Suppressor macrophage (primary cell): ENCODE measurements around the gene CRYBG2.
"Not testable (repeated sequence)": the region's sequence is repeated elsewhere in the genome, so short reads cannot be mapped to it uniquely, and the experiment has no call there.

Experiments
- DNase-seq, 4 experiments: peaks; one replicate each; pipeline ENCODE4 v3.0.0-alpha.2; 2020 to 2022

CRYBG2 gene

DNA sequence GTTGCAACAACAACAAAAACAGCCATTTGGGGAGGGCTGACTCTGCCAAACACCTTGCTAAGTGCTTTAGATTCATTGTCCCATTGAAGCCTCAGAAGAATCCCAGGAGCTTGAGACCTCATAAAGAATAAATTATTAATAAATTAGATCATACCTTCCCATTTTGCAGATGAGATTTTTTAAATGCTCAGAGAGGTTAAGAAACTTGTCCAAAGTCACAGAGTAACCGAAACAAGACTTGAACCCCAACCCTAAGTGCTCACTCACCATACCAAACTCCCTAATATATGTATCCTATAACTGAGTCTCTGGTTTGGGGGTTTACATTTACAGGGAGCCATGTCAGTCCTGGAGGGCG, 3.6 kb downstream of the CRYBG2 start:
- DNase-seq = no peak

DNA sequence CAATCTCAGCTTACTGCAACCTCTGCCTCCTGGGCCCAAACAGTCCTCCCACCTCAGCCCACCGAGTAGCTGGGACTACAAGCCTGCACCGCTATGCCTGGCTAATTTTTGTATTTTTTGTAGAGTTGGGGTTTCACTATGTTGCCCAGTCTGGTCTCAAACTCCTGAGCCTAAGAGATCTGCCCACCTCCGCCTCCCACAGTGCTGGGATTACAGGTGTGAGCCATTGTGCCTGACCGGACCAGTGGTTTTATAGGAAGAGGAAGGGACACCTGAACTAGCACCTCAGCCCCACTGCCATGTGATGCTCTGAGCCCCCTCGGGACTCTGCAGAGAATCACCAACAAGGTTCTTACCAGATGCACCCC, 4.1 kb downstream of the CRYBG2 start:
- no peak for DNase-seq

DNA sequence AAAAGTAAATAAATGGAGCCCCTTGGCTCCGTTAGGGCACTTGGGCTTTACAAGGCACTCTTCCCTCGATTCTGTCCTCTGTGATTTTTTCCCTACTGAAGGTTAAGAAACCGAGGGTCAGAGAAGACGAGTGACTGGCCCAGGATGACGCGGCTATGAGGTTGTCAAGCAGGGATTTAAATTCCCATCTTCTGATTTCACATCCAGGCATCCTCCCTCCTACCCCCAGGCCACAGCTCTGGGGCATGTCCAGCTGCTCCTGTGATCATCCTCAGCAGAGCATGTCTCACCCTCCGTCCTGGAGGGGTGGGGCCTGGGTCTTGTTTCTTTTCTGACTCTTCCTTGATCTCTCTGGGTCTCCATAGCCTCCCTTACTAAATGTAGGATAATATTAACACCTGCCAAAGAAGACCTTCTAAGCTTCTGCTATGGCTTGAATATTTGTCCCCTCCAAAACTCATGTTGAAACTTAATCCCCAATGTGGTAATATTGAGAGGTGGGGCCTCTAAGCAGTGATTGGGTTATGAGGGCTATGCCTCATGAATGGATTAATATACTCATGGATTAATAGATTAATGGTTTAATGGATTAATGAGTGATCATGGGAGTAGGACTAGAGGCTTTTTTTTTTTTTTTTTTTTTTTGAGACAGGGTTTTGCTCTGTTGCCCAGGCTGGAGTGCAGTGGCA, 4.6 kb downstream of the CRYBG2 start:
- DNase-seq = no peak

DNA sequence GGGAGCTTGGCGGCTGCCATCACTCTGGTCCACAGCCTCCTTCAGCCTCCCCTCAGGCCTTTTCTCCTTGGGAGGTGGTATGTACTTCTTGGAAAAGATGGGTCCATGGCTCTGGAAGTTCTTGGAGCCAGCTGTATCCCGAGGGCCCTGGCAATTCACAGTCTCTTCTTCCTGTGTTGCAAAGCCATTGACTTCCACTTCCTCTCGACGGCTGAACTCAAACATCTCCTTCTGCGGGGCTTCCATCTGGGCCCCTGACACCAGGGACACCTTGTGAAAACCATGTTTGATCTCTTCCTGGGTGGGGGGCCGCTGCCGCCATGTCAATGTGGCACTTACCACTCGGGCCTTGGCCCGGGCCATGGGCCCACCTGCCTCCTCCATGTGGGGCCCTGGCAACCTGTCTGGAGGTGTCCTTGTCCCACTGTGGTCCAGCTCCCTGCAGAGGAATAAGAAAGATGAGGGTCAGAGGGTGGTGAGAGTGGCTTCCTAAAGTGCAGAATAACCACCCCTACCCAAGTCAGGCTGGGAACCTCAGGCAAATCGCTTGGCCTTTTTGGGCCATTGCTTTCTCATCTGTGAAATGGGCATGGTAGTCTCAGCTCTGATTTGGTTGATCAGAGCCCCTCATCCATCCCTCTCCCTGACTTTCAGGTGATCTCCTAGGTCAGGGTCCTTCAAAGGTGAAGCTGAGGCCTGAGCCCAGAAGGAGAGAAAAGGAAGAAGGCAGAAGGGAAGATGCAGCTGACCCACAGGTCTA, 7.5 kb downstream of the CRYBG2 start:
- peak in 1 of 4 experiments; percentile 34 for DNase-seq

DNA sequence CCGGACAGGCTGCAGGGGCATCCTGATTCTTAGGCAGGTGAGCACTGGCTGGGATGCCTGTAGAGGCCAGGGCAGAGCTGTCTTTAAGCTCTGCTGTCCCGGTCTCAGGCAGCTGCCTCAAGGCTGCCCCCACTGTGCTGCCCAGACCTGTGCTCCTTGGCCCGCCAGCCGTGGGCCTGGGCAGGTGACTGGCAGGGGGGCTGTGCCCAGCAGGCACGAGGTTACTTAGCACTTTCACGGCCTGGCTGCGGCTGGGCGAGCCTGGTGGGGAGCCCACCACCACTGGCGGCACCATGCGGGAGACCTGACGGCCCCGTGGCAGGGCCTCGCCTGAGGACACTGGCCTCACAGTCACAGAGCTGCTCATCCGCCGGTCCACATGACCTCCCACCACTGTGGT, 8.2 kb downstream of the CRYBG2 start:
- DNase-seq = no peak

DNA sequence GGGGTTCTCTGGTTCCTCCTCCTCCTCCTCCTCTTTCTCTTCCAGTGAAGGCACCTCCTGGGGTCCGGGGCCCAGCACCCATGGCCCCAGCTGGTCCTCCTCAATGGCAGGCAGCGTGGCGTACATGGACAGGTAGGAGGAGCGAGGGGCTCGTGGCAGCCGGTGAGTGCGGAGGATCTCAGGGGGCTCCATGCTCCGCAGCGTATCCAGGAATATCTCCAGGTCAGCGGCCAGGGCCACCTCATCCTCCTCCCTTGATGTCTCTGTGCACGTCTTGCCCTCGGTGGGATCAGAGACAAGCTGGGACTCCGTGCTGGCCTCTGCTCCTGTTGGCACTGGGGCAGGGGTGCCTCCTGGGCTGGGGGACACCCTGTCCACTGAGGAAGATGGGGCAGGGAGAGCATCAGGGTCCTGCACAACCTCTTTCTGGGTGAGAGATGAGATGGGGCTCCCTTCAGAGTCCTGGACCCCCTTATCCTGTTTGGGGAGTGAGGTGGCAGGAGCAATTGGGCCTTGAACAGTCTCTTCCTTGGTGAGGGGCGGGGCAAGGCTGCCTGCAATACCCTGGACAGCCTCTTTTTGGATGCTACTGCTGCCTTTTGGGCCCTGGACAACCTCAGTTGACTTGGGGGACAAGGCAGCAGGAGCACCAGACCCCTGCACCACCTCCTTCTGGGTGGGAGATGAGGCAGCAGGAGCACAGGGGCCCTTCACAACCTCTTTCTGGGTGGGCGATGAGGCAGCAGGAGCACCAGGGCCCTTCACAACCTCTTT, 9.6 kb downstream of the CRYBG2 start:
- DNase-seq = no peak

DNA sequence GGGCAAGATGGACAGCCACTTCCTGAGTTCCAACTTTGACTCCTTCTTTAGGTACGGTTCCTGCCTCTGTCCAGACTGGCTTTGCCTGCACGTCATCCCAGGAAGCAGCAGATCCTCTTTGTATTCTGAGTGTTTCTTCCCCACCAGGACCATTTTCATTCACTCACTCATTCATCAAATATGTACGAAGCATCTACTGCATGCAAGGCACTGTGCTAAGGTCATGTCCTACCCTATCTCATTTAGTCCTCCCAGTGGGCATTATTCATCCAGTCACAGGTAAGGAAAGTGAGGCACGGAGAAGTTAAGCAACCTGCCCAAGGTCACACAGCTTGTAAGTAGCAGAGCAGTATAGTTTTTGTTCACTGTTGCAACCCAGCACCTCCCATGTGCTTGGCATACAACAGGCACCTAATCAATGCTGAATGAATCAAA, 13.9 kb downstream of the CRYBG2 start:
- no peak for DNase-seq

DNA sequence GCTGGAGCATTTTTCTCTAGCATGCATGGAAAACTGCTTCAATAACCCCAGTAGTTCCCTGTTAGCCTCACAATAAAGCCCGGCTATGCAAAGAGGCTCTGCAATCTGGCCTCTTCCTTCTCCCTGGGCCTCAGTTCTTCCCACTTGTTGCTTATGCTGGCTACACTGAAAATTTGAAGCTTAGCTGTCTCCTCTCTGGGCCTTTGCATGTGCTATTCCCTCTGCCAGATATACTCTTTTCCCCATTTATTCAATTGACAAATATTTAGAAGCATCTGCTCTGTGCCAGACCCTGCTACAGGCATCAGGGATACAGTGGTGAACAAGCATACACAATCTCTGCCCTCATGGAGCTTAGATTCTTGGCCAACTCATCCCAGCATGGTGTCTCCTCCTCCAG, 15.3 kb downstream of the CRYBG2 start:
- DNase-seq = peak in 1 of 4 experiments; percentile 1

DNA sequence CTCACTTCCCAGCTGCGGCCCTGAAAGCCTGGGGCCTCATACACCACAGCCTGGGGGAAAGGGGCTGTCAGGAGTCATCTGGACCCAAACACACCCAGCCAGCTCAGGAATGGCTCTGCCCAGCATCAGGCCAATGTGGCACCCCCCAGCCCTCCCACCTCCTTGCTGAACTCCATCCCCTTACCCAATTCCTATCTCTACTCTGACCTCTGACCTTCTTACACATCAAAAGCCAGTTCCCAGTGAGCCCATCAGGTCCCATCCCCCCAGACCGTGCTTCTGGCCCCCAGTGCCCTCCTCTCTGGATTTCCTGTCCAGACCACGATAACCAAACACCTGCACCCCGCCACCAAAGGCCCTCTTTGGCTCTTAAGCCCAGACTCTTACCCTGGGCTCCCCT, 16.3 kb downstream of the CRYBG2 start:
- DNase-seq = no peak

DNA sequence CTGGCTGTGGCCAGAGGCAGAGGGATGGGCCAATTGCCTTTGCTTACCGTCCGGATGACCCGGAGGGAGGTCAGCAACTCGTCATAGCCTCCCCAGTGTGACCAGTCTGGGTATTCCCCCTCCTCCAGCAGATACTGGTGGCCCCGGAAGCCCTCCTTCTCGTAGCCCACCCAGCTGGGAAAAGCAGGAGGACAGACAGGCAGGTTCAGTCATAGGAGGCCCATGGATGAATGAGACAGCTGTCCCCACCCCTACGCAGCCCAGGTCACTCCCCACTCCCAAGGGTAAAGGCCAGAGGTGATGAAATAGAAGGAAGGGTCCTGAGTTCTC, 16.8 kb downstream of the CRYBG2 start:
- no peak for DNase-seq

DNA sequence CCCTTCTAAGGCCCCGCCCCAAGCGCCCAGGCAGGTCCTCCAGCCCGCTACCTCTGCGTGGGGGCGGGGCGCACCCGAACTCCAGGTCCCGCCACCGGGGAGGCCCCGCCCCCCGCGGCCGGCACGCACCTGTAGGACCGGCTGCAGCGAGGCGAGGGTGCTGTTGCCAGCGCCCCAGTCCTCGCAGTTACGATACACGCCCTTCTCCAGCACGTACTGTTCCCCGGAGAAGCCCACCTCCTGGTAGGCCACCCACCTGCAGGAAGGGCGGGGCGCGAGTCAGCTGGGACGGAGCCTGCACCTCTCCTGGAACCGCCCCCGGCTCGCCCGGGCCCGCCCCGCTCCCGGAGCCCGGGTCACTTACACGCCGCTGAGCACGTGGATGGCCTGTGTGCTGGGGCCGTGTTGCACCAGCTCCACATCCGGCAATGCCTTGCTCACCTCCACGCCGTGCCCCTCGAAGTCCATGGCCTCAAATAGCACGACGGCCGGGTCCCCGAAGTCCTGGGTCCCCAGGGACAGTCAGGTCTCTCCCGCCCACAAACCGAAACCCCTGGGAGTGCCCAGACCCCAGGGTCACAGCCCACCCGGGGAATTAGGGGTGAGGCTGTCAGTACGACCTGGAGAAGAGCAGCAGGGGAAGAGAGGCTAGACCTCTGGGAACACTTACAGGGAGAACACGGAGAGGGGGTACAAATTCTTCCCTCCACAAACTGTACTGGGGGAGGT, 17.3 kb downstream of the CRYBG2 start:
- DNase-seq = peak in 3 of 4 experiments; percentile 31 to 68 (median 66)

DNA sequence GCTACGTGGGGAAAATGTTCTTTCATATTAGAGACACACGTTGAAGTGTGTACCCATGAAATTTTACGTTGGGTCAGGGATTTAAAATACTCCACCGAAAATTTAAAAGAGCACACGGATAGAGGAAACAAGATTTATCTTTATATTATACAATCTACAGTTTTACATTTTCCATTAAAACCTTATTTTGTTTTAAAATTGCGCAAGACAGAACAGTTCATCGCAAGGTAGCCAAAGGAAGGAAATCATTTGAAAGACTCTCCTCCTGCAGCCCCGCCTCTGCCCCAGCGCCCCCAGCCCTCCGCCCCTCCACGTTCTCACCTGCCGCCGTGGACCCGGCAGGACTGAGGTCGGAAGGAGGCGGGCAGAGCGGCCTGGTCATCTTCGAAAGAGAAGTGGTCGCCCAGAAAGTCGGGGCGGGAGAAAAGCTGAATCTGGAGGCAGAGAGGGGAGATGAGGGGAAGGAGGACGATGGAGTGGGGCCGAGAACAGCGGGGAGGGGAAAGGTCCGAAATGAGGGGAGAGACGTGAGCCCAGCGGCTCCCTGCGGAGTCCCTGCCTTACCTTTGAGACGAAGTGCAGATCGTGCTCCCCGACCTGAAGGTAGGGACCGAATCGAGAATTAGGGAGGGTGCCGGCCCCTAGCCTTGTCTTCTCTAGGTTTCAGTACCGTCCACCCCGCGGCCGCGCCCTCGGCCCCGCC, 18.0 kb downstream of the CRYBG2 start:
- DNase-seq = peak in 1 of 4 experiments; percentile 42

DNA sequence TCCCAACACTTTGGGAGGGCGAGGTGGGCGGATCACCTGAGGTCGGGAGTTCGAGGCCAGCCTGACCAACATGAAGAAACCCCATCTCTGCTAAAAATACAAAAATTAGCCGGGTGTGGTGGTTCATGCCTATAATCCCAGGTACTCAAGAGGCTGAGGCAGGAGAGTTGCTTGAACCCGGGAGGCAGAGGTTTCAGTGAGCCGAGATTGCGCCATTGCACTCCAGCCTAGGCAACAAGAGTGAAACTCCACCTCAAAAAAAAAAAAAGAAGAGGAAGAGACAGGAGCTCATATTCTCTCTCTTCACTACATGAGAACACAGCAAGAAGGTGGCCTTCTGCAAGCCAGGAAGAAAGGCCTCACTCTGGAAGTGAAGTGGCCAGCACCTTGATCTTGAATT, 20.6 kb downstream of the CRYBG2 start:
- DNase-seq = not testable (repeated sequence)

DNA sequence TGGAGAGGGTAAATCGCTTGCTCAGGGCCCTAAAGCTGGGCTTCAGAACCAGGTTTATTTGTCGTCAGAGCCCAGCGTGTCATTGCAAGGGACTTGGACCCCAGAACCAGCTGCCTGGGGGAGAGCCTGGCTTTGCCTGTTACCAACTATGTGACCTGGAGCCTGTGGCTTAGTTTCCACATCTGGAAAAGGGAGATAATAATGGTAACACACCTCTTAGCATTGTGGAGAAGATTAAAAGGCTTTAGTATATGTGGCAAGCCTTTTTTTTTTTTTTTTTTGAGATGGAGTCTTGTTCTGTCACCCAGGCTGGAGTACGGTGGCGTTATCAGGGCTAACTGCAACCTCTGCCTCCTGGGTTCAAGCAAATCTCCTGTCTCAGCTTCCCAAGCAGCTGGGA, 23.7 kb downstream of the CRYBG2 start:
- DNase-seq = no peak

DNA sequence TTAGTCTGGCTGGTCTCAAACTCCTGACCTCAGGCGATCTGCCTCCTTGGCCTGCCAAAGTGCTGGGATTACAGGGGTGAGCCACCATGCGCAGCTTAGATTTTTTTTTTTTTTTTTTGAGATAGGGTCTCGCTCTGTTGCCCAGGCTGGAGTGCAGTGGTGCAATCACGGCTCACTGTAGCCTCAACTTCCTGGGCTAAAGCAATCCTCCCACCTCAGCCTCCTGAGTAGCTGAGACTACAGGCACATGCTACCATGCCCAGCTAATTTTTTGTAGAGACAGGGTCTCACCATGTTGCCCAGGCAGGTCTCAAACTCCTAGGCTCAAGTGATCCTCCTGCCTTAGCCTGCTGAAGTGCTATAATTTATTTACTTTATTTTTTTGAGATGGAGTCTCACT, 24.6 kb downstream of the CRYBG2 start:
- not testable (repeated sequence) for DNase-seq

DNA sequence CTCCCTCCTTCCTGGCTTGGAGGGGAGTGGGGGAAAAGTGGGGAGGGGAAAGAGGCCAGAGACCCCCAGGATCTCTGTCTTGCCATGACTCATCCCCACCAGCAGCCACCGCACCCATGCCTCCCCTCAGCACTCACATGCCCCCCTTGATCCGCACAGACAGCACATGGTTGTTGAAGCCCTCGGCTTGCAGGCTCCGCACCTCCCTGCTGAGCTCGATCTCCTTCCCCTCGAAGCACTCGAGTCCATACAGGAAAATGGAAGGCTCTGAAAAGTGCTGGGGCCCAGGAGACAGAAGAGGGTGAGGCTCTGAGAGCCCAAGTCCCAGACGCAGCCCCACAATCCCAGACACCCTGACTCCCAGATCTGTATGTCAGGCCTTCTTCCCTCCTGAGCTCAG, 25.3 kb downstream of the CRYBG2 start:
- DNase-seq = no peak

DNA sequence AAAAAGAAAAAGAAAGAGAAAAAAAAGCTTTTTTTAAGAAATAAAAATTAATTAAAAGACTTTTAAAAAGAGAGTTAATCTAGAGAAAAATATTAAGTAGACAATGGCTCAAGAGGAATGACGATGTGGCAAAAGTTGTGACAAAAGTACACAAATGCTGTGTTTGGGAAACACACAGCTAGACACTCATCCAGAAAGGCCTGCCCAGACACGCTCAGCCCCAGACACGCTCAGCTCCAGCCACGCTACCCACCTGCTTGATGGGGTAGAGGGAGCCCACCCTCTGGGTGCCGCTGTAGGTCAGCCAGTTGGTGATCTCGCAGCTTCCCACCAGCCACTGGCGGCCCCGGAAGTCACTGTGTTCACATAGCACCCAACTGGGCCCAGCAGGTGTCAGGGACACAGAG, 26.0 kb downstream of the CRYBG2 start:
- DNase-seq = no peak

DNA sequence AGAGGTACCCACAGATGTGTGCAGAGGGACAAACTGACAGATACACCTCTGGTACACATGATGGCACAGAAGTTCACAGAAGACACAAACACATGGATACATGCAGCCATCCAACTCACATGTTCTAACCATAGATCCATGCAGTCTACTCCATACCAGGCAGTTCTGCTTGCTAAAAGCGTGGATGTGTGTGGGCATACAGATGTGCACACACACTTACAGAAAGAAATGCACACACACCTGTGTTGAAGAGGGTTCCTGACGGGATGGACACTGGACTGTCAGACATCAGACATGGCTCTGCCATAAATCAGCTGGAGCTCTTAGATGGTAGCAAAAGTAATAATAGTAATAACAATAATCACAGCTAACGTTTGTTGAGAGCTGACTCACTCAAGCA, 29.4 kb downstream of the CRYBG2 start:
- peak in 1 of 4 experiments; percentile 1 for DNase-seq

DNA sequence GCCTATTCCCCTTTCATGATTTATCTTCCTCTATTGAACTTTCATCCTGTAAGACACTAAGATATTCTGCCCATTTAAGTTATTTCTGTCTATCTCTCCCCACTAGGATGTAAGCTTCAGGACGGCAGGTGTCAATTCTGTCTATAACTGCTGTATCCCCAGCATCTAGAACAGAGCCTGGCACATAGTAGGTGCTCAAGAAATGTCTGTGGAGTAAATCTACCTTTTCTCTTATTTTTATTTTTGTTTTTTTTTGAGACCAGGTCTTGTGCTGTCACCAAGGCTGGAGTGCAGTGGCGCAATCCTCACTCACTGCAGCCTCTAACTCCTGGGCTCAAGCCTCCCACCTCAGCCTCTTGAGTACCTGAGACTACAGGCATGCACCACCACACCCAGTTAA, 30.5 kb downstream of the CRYBG2 start:
- peak in 1 of 4 experiments; percentile 1 for DNase-seq

DNA sequence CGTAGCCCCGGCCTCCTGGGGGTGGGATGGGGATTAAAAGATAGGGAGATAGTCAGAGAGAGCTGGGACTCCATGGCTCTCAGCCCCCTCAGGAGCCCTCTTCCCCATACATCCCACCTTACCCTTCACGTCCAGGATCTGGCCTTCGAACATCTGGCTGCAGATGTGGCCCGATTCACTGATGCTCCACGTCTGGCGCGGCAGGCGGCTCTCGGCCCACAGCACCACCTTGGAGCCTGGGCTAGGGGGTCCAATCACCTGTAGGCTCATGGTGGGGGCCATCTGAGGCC, 31.9 kb downstream of the CRYBG2 start:
- DNase-seq = peak in 1 of 4 experiments; percentile 1

DNA sequence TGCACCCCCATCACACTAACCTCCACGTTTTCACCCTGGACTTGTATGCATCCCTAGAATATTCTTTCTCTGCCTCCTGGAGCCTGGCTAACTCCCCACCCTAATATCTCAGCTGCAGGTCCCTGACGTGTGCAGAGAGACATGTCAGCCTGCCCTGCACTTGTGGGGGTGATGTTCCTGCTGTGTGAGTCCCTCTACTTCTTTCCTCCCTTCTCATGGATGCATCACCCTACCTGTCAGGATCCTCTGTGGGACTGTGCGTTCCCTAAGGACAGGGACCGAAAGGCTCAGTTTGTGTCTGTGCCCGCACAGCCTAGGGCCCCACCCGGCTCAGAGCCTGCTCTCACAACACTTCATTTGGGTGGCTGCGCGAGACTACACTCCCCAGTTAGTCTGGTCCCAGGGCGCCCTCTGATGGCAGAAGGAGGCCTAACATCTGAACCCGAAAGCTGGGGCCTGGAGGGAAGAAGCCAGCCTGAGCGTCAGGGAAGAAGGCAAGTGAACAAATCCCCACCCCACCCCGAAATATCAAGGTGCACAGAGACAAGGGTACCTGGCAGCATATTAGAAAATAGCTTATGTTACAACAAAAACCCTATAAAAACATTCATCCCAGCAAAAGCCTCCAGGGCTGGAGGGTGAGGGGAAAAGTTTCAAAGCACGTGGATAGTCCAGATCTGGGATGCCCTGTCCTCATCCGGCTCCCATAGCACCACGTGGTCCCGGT, 32.5 kb downstream of the CRYBG2 start:
- peak; percentile 90 to 96 (median 93) for DNase-seq

DNA sequence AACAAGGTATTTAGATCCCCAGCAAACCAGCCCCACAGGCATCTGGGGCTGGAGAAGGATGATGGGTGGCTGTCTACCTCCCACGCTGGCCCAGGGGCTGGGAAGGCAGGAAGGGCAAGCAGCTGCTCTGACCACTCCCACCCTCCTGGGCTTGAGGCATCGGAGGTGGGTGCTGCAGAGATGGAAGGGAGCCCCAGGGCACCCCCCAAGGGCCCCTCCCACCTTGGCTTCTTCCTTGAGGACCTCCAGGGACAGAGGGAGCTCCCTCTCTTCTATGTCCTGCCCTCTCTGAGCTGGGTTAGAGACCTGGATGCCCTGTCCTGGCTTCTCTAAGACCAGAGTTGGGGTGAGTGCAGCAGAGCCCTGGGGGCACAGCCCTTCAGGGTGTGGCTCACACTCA, 33.0 kb downstream of the CRYBG2 start:
- peak in 1 of 4 experiments; percentile 22 for DNase-seq
